GM21723 (cell line): ENCODE measurements around the gene SLC7A11.

Source experiments
- ATAC-seq: cut with Tn5 transposase; IDR thresholded peaks from one replicate; pipeline ENCODE4 v1.9.1; 2021; ENCODE audit warnings: mild to moderate bottlenecking, moderate library complexity; ENCODE audit not compliant: unreplicated experiment

The SLC7A11 gene

DNA sequence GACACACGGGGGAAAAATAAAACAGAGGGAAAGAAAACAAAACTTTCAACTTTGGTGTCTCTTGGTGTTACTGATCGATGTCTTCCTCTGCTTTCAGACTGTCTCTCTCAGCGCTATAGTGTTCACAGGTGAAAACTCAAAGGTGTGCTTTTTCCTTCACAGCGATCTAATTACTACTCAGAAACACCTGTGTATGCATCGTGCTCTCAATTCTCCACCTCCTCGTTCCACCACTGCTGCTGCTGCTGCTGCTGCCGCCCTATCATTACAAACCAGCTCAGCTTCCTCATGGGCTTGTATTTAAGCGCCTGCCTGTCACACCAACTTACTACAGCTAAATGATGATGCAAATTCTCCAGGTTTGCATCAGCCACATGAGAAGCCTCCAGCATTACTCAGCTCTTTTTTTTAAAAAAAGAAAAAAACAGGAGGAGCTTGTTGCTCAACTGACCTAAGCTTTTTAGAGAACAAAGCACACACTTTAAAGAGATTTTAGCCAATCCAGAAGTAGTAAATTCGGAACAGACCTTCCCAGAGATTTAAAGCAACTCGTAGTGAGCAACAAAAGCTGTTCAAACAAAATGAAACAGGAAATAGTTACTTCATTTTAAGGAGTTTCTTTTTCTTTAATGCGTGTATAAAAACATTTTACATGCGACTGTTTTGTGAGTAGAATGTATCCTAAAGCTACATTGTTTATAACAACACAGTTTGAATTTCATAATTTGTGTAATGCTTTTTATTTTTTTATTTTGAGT, at the start of gene SLC7A11:
Gene SLC7A11, minus strand, starts transcription at position 274 of the 758 bp plus-strand sequence. CDS start 280 bp downstream, outside the sequence.
- ATAC-seq: peak; percentile 97

DNA sequence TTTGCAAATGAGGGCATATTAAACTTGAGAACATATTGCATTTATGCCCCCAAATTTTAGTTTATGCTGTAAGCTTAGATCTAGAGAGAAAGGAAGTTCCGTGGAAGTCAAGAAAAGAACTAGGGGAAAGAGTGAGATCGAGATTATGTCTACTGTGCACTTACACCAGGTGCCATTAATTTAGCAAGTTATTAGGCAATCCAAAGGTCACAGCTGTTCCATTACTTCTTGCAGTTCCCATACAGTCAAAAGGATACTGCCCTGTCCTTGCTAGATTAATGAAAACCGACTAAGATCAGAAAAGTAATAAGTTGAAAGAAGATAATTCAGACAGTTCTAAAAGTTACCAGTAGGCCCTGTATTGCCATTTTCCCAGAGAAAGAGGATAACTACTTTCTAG, 49.3 kb upstream of the SLC7A11 start:
- no peak for ATAC-seq

DNA sequence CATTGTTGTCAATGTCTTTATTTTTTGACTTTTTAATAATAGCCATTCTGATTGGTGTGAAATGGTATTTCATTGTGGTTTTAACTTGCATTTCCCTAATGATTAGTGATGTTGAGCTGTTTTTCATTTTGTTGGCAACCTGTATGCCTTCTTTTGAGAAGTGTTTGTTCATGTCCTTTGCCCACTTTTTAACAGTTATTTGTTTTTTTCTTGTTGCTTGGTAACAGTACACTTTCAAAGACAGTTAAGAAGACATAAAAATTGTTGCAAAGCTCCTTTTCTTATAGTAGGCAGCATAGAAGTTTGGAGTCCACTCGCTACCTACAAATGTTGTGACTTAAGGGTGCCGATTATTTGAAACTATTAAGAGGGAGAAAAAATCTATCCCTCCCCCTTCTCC, 48.7 kb upstream of the SLC7A11 start:
- no peak for ATAC-seq

DNA sequence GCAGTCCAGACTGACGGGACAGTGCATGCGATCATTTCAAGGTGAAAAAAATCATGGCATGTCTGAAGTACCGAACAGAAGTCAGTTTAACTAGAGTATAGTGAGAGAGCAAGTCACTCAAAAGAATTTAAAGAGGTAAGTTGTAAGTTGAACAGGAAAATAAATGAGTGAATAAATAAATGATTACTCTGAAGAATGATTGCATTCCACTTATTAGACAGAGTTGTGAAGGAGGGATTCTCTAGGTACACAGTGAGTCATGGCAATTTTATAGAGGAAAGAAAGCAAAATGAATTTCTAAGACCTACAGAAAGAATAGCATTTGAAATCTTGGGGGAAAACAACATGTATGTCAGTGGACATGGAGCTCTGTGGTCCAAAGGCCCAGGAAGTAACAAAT, 37.1 kb upstream of the SLC7A11 start:
- no peak for ATAC-seq

DNA sequence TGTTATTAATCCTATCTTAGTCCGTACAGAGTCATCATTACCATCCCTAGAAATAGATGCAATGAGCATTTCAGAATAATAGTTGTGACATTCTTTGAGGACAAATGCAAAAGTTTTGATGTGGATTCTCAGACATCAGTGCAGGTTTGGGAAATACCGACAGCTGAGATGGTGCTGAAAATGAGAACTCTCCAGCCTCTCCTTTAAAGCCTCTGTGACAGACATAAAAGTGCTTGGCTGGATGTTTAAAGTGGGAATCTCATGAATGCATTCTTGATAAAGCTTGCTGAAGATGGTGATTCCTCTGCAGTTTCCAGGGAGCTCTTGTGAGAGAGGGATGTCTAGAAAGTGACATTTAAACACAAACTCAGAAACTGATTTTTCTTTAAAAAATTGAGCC, 35.0 kb upstream of the SLC7A11 start:
- ATAC-seq: no peak

DNA sequence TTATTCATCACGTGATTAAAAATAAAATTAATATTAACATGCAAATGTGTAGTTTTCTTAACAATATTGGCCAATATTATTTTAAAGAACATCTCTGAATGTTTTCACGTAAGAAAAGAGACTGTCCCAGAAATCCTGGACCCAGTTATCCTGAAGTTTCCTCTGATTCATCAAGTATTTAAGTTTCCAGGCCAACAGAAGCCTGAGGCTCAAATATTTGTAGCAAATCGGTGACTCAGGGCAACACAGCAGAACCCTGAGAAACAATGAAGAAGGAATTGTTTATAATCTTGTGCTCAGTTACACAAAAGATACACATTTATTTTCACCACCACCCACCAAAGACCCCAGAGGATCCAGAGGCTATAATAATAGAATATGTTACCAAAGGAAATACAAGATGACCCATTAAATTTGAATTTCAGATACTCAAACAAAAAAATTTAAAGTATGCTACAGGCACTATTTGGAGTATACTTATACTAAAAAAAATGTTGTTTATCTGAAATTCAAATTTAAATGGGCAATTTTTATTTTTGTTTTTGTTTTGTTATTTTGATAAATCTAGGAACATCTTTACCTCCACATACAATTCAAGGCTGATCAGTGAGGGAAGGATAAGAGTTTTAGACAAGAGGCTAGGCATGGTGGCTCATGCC, 33.9 kb upstream of the SLC7A11 start:
- no peak for ATAC-seq

DNA sequence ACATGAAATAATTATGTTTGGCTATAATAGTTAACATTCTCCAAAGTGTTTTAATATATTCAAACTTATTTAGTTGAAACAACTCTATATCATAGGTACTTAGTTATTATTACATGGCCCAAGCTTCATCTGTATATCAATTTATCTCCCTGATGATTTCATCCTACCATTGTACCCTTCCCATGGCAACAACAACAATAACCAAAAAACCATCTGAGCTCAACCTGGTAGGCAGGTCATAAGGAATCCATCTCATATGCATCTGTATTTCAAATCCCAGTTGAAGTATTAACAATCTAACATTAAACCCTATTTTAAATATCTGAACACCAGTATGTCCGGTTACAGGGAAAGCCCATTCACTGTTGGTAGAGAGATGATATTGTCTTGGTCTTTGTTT, 33.1 kb upstream of the SLC7A11 start:
- no peak for ATAC-seq

DNA sequence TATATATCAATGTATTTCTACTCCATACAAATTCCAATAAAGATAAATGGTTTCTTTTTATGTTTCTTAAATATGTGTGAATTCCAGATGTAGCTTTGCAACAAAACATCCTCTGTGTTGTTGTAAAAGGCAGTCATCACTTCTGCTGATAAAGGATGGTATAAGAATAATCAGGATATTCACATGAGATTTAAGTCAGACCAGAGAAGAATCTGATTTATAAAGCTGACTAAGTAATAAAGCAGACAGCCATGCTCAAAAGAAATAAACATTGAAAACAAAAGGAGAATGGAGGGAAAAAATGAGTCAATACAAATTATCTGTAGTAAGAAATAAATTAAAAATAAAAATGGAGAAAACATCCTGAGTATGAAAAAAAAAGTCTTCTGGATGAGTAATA, 27.0 kb upstream of the SLC7A11 start:
- no peak for ATAC-seq

DNA sequence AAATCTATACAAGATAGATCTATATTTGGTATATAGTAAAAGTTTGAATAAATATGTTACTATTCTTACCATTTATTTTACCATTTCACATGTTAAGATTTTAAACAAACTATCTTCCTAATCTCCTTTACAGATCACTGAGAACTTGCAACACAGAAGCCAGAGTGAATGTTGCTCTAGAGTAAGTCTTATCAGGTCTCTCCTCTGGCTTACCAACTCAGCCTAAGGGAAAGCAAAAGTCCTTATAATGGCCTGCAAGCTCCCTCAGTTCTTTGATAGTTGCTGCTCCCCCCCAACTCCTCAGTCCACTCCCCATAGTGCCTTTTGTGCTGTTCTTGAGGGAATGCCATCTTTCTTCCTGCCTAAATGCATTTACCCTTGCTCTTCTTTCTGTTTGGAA, 25.7 kb upstream of the SLC7A11 start:
- no peak for ATAC-seq

DNA sequence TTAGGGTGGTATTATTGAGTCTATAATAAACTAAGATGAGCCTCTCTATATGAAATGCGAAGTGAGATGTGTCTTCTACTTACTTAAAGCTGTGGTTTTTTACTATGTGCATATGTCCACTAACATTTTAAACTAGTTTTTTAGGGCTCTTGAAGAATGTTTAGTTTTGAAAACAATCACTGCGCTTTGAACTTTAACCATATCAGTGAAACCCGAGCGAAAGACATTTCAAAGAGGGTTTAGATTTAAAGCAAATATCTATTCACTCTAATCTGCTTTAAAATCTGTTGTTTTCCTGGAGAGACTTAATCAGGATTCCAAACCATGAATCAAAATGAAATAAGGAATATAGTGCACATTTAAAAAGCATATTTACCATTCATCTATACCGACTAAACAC, 24.8 kb upstream of the SLC7A11 start:
- no peak for ATAC-seq

DNA sequence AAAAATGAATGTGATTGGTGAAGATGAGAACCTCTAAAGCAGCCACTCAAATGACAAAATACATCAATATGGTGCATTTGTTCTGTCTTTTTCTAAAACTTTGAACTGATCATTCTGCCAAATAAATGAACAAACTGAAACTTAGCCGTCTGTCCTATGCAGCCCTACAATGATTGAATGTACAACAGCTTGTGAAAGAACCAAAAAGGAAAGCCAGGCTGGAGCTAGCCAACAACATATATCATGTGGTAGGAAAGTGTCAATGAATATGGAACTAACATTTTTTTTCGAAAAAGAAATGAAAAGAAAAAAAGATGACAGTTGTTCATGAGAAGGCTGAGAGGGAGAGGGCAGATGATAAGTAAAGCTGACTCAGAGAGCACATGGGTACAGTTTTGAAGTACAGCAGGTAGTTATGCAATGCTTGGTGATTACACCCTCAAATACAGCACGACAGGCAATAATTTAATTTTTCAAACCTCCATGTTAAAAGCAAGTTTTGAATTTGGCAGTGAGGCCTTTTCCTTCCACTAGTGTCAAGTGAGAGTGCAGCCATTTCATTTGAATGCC, 21.2 kb upstream of the SLC7A11 start:
- ATAC-seq: no peak

DNA sequence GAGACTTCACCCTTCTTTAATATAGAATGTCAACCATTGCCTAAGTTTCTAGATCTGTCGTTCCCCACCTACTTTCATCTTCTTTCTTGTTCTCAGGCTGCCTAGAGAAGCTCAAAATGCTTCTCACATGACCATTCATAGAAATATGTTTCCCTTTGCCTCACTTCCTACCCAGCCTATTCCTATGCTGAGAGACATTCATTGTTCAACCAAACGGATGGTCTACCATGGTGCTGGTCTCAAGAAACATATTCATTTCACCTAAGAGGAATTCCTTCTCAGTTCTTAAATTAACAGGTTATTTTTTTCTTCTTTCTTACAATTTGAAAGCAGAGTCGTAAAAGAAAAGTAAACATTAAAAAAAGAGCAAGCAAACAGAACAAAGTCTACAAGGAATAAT, 20.3 kb upstream of the SLC7A11 start:
- ATAC-seq: no peak

DNA sequence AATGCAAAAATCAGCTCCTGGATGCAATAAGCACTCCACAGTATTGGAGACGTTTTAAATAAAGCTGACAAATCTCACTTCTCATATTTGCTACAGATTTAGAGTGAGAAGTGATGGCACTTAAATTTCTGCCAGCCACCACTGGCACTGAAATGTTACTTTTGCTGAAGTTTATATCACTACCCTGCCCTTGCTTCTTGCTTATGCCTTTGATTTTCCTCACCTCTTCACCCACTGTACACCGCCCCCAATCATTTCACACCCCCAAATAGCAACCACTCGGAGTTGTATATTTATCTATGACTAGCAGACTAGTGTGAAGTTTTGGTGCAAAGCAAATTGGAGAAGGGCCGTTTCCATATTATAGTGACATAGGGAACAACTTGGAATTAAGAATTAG, 19.9 kb upstream of the SLC7A11 start:
- no peak for ATAC-seq

DNA sequence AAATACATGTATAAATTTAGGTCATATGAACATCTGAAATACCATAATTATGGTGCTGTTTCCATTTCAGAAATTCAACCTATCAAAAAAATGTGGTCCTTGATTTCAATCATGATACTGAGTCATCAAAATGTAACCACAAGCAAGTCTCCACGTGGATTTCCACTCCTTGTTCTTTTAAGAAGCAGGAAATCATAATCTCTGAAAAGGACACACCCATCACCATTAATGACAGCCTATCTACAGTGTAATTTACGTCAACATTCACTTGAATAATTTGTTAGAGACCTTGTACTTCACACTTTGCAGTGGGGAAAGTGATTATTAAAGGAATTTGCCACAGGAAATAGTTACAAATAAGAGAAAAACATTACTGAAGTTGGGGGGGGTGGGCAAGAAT, 17.7 kb upstream of the SLC7A11 start:
- no peak for ATAC-seq

DNA sequence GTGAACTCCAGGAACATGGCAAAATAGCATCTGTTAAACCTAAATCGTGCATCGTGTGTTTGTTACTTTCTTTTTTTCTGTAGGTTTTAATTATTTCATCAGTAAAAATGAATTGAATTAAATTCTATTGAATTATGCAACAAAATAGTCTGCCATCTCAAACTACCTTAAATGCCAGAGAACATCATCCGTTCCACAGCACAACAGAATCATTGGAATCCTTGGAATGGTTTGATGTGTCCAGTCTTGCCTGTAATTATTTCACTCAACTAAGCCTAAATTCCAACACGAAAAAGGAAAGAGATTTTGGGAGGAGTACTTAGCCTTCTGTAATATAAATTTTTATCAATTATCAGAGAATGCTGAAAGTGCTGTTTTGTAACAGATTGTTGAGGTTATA, 17.1 kb upstream of the SLC7A11 start:
- ATAC-seq: no peak

DNA sequence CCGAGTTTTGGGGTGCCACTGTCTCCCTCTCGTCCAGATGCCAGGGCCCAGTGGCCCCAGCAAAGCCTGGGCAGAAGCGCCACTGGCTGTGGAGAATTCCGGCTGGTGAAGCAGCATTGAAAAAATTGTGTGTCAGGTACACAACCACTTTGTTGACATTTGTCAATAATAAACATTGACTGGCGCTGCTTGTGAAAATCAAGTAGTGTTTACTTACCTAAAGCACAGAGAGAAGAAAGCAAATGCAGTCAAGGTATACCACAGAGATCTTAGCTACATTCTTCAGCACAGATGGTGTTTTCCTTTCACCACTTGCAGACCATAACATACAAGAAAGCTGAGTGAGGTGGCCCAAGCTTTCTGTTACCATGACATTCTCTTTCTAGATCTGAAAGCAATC, 14.5 kb upstream of the SLC7A11 start:
- no peak for ATAC-seq

DNA sequence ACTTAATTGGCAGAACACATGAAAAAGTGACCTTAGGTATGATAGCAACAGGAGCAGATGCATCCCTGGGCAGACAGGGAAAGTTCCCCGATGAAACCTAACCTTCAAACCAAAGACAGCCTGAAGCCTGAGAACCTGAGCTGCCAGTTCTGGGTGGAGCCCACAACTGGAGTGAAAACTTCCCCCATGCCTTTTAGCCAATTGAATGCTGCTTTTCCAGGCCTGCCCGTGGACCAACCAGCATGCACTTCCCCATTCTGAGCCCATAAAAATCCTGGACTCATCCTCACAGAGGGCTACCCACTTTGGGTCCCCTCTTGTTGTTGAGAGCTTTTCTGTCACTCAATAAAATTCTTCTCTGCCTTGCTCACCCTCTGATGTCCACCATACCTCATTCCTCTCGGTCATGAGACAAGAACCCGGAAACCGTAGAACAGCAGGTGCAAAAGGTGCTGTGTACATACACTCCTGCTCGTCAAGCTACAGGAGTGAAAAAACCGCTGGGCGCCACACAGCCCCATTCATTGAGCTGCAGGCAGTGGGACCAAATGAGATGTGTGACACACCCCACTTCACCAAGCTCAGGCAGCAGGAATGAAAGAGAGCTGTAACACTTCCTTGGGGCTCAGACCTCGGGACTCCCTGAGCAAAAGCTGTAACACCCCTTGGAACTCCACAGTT, 13.9 kb upstream of the SLC7A11 start:
- no peak for ATAC-seq

DNA sequence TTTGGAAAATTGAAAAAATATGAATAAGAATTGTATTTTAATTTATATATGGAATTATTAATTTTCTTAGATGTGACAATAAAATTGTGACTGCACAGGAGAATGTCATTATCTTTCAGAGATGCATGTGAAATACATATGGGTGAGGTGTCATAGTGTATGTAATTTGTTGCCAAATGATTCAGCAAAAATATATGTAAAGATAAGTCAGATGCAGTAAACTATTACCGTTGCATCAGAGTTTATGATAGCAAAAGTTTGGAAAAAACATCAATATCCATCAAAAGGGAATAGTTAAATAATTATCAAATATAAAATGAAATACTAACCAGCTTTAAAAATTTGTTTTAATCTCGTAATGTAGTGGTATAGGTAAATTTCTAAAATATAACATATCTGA, 10.4 kb upstream of the SLC7A11 start:
- ATAC-seq: no peak

DNA sequence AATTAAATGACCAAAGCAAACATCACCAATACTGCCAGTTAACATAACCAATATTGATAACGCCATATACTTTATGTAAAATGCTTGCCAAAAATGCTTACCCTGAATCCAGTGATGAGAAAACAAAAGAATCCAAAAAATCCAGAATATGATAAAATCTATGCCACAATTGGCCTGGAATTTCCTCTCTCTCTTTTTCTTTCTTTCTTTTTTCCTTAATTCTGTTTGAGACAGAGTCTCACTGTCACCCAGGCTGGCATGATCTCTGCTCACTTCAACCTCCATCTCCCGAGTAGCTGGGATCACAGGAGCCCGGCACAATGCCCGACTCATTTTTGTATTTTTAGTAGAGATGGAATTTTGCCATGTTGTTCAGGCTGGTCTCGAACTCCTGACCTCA, 9.8 kb upstream of the SLC7A11 start:
- no peak for ATAC-seq

DNA sequence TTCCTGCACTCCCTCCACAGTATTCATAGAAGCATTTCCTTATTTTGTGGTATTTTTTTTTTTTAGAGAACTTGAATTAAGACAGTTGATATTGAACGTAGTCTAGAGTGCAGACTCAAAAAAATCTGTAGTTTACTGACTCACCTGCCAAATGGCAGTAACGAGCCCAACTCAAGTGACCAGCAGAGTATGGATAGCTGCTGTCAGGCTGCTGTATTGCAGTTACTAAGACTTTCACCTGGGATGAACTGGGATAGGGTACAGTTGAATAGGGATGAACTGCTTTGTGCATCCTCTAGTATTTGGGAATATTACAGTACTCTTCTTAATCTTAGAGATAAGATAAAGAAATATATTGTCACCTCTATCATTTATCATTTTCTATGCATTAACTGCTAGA, 7.0 kb upstream of the SLC7A11 start:
- ATAC-seq: no peak

DNA sequence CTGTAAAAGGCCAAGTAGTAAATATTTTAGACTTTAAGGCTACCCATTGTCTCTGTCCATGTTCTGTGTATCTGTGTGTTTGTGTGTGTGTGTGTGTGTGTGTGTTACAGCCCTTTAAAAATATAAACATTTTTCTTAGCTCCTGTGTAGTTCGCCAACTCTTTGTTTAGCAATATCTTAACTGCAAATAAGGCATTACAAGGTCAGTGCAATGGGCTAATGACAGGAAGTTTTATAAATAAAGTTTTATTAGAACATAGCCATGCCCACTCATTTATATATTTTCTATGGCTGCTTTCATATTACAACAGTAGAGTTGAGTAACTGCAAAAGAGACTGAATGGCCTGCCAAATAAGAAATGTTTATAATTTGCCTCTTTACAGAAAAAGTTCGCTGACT, 5.9 kb upstream of the SLC7A11 start:
- no peak for ATAC-seq

DNA sequence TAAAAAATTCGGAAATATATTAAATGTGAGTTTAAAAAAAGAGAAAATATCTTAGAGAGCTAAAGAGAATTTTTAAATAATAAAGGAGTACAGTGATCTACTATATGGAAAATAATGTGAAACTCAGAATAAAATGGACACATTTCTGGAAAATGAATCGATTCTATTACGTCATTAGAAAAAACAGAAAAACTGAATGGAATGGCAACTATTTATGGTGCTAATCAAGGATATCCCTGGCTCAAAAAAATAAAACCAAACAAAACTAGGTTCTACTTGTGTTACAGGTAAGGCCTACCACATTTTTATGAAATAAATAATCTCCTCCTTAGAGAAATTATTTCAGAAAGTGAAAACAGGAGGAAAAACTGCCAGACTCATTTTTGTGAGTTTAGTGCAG, 5.5 kb upstream of the SLC7A11 start:
- no peak for ATAC-seq
